ENCODE data around the gene BMP8B. TPM values are rescaled to one million over a fixed set of nuclear protein-coding genes. Genes with fewer than 3 reads are reported as not detected.

The BMP8B gene
- total and polyA plus RNA-seq, 4 donors = 0.08 to 0.19 (median 0.18) TPM

GRCh38 chr1:39729030-39729429 is 59.6 kb downstream of the BMP8B start (continued):
- no peak for TF ChIP-seq ATF3 (IDR thresholded peaks at IDR 0.05)
- TF ChIP-seq YY1 (IDR thresholded peaks at IDR 0.05) = no peak
- no peak for TF ChIP-seq FOXA2 (IDR thresholded peaks at IDR 0.05)
- no peak for TF ChIP-seq FOXA1 (IDR thresholded peaks at IDR 0.05)
- TF ChIP-seq TAF1 (conservative IDR thresholded peaks at IDR 0.05) = no peak
- no peak for TF ChIP-seq HNF4A (conservative IDR thresholded peaks at IDR 0.05)
- no peak for TF ChIP-seq RAD21 (IDR thresholded peaks at IDR 0.05)
- no peak for TF ChIP-seq MAX (IDR thresholded peaks at IDR 0.05)

GRCh38 chr1:39727932-39728317 is 60.7 kb downstream of the BMP8B start:
- no peak for DNase-seq (ENCODE audit: low spot score)
- Histone ChIP-seq H3K27ac (ENCODE audit: low read depth in 1 of 2, low read length in 2 of 2) (no peak overlapping the region), H3K36me3 (ENCODE audit: control insufficient read depth in 4 of 4, insufficient read depth in 3 of 4, low read depth in 1 of 4, low read length in 3 of 4) (no peaks in the 10 kb centered on the region), H3K27me3 (ENCODE audit: control insufficient read depth in 4 of 4, insufficient read depth in 4 of 4, low read length in 3 of 4) (peaks cover 0 to 11% (median 3%) of the 10 kb centered on the region in 4 donors), H3K9me3 (ENCODE audit: control insufficient read depth in 4 of 4, low read length in 3 of 4) (no peaks in the 10 kb centered on the region), H3K4me1 (ENCODE audit: control insufficient read depth in 4 of 4, insufficient read depth in 4 of 4, low read length in 3 of 4) (no peaks in the 10 kb centered on the region), H3K9ac (ENCODE audit: low read depth in 1 of 2, low read length in 2 of 2) (no peak overlapping the region), H3K4me3 (ENCODE audit: low read depth in 1 of 3, low read length in 3 of 3) (no peak overlapping the region)
- TF ChIP-seq FOXA2 (IDR thresholded peaks at IDR 0.05) (no peak), RAD21 (IDR thresholded peaks at IDR 0.05) (no peak), YY1 (IDR thresholded peaks at IDR 0.05) (no peak), GABPA (IDR thresholded peaks at IDR 0.05 in 1 of 2, conservative IDR thresholded peaks at IDR 0.05 in 1 of 2) (no peak), TAF1 (conservative IDR thresholded peaks at IDR 0.05) (no peak), HNF4A (conservative IDR thresholded peaks at IDR 0.05) (no peak)
- 69% methylated on average over 14 of the region's 14 CpGs for WGBS

GRCh38 chr1:39727221-39727931 is 61.3 kb downstream of the BMP8B start:
- Histone ChIP-seq H3K27me3 (ENCODE audit: control insufficient read depth in 4 of 4, insufficient read depth in 4 of 4, low read length in 3 of 4) (peaks cover 0 to 11% (median 2%) of the 10 kb centered on the region in 4 donors), H3K4me3 (ENCODE audit: low read depth in 1 of 3, low read length in 3 of 3) (no peak overlapping the region), H3K4me1 (ENCODE audit: control insufficient read depth in 4 of 4, insufficient read depth in 4 of 4, low read length in 3 of 4) (no peaks in the 10 kb centered on the region), H3K9me3 (ENCODE audit: control insufficient read depth in 4 of 4, low read length in 3 of 4) (no peaks in the 10 kb centered on the region), H3K27ac (ENCODE audit: low read depth in 1 of 2, low read length in 2 of 2) (no peak overlapping the region), H3K9ac (ENCODE audit: low read depth in 1 of 2, low read length in 2 of 2) (no peak overlapping the region), H3K36me3 (ENCODE audit: control insufficient read depth in 4 of 4, insufficient read depth in 3 of 4, low read depth in 1 of 4, low read length in 3 of 4) (no peaks in the 10 kb centered on the region)
- WGBS = 47% methylated on average over 10 of the region's 10 CpGs
- no peak for DNase-seq (ENCODE audit: low spot score)
- TF ChIP-seq CTCF (IDR thresholded peaks at IDR 0.05; ENCODE audit: low read depth, low read length, missing input control) = no peak
- no peak for TF ChIP-seq FOXA2 (IDR thresholded peaks at IDR 0.05)
- no peak for TF ChIP-seq HNF4A (conservative IDR thresholded peaks at IDR 0.05)
- TF ChIP-seq REST (IDR thresholded peaks at IDR 0.05) = no peak
- no peak for TF ChIP-seq JUND (IDR thresholded peaks at IDR 0.05)
- no peak for TF ChIP-seq RXRA (IDR thresholded peaks at IDR 0.05)

Measured in liver (tissue), 9 donors.